Mesendoderm (in vitro differentiated cells): ENCODE results near the gene BTBD3. TPM values are rescaled to one million over a fixed set of nuclear protein-coding genes. Genes with fewer than 3 reads are reported as not detected.
A peak's percentile ranks its signal among the peaks of the same experiment; 100 is the strongest.

Experiments used
- DNase-seq: peaks from one replicate; pipeline ENCODE4 v3.0.0; 2013
- H2AK5ac ChIP-seq: 2 replicates; pipeline ENCODE4 v1.6.1; 2013; ENCODE audit warnings: low read length, inconsistent platforms
- H2BK120ac ChIP-seq: 2 replicates; pipeline ENCODE4 v1.6.1; 2013; ENCODE audit warnings: low read depth, mild to moderate bottlenecking, low read length, moderate library complexity, mixed read lengths
- H2BK15ac ChIP-seq: replicated peaks from 2 replicates; pipeline ENCODE4 v1.6.1; 2013; ENCODE audit warnings: low read depth, mild to moderate bottlenecking, moderate library complexity
- H2BK5ac ChIP-seq: 2 replicates; pipeline ENCODE4 v1.6.1; 2013; ENCODE audit warnings: low read length, inconsistent platforms
- H3K18ac ChIP-seq: 2 replicates; pipeline ENCODE4 v1.6.1; 2013; ENCODE audit warnings: mild to moderate bottlenecking, low read length, mixed read lengths
- H3K23ac ChIP-seq: one replicate; pipeline ENCODE4 v1.6.1; 2013; ENCODE audit warnings: low read length
- H3K27ac ChIP-seq: 2 replicates; pipeline ENCODE4 v1.5.1; 2013; ENCODE audit warnings: low read depth, mild to moderate bottlenecking, inconsistent platforms, low read length, moderate library complexity
- H3K27me3 ChIP-seq: 2 replicates; pipeline ENCODE4 v1.6.1; 2013; ENCODE audit warnings: low read length, control low read depth, mild to moderate bottlenecking, inconsistent platforms; ENCODE audit not compliant: insufficient read depth, poor library complexity
- H3K36me3 ChIP-seq: 2 replicates; pipeline ENCODE4 v1.6.1; 2013; ENCODE audit warnings: low read length, inconsistent platforms; ENCODE audit not compliant: control insufficient read depth, insufficient read depth
- H3K4ac ChIP-seq: one replicate; pipeline ENCODE4 v1.6.1; 2013; ENCODE audit warnings: low read depth, mild to moderate bottlenecking, low read length, moderate library complexity
- H3K4me1 ChIP-seq: 2 replicates; pipeline ENCODE4 v1.6.1; 2013; ENCODE audit warnings: low read depth, low read length, inconsistent platforms; ENCODE audit not compliant: control insufficient read depth
- H3K4me2 ChIP-seq: 2 replicates; pipeline ENCODE4 v1.6.1; 2013; ENCODE audit warnings: low read length
- H3K4me3 ChIP-seq: 2 replicates; pipeline ENCODE4 v1.5.1; 2013; ENCODE audit warnings: mild to moderate bottlenecking, low read length
- H3K56ac ChIP-seq: one replicate; pipeline ENCODE4 v1.6.1; 2013; ENCODE audit warnings: low read length
- H3K79me1 ChIP-seq: 2 replicates; pipeline ENCODE4 v1.6.1; 2013; ENCODE audit warnings: low read length, inconsistent platforms
- H3K79me2 ChIP-seq: 2 replicates; pipeline ENCODE4 v1.6.1; 2013; ENCODE audit warnings: mild to moderate bottlenecking, low read length; ENCODE audit not compliant: control insufficient read depth, insufficient read depth
- H3K9ac ChIP-seq: 2 replicates; pipeline ENCODE4 v1.6.1; 2013; ENCODE audit warnings: low read length, inconsistent platforms
- H4K5ac ChIP-seq: one replicate; pipeline ENCODE4 v1.6.1; 2013; ENCODE audit warnings: low read length
- H4K8ac ChIP-seq: one replicate; pipeline ENCODE4 v1.6.1; 2013; ENCODE audit warnings: low read depth, mild to moderate bottlenecking, control low read depth, low read length, moderate library complexity
- WGBS: extraction: QIAGEN DNeasy Blood & Tissue Kit; methylation state at CpG from one replicate; pipeline ENCODE4 v1.1.7; 2013; ENCODE audit warnings: low lambda C conversion rate, missing lambda C conversion rate; ENCODE audit not compliant: insufficient coverage; ENCODE audit errors: extremely low coverage; 5-methylcytosine and 5-hydroxymethylcytosine counted together
- polyA plus RNA-seq, 2 experiments: library from polyadenylated mRNA; stranded (reverse); fragments of 200-250 nt; gene quantifications; one replicate each; pipeline ENCODE4 v1.2.3, GENCODE V29; 2013

The BTBD3 gene
- polyA plus RNA-seq (2013, experiment 1 of 2) = 17.8 TPM
- polyA plus RNA-seq (2013, experiment 2 of 2) = 18.1 TPM

DNA sequence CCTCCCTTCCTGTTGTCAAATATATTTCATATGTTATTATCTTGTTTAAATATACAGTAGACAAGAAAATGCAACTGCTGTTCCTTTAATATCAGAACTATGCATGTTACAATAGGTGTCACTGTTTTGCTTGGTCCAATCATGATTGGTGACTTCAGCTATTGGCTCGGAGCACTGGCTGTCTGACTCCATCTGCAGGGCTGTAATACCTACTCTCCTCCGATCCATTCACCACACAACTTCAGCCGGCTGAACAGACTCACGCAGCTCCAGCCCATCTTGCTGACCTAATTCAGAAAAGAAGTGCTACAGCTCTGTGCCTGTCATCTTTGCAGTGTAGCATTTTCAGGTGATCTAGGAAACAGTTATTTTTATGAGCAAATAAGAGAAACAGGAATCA, at the start of gene BTBD3:
TSS of gene BTBD3 (plus strand) at position 231 of the 400 bp plus-strand sequence. CDS start 383 bp downstream, outside the sequence.
- H2BK15ac ChIP-seq = no peak within 1 kb of the TSS
- no peak for DNase-seq
- no peak within 1 kb of the TSS for H2BK5ac ChIP-seq
- H3K27me3 ChIP-seq = no peaks in the 10 kb centered on the region
- no peak within 1 kb of the TSS for H4K5ac ChIP-seq
- H3K18ac ChIP-seq = no peak within 1 kb of the TSS
- H3K4me2 ChIP-seq = no peak within 1 kb of the TSS
- peaks cover 6% of the 10 kb centered on the region for H3K79me1 ChIP-seq
- H3K4ac ChIP-seq = no peak within 1 kb of the TSS
- H3K23ac ChIP-seq = no peak within 1 kb of the TSS
- H2BK120ac ChIP-seq = no peak within 1 kb of the TSS
- WGBS = no CpG with 5 or more reads among the region's 4 CpGs
- no peak within 1 kb of the TSS for H3K9ac ChIP-seq
- H3K27ac ChIP-seq = no peak within 1 kb of the TSS
- no peak within 1 kb of the TSS for H2AK5ac ChIP-seq
- H3K4me1 ChIP-seq = no peaks in the 10 kb centered on the region
- no peak within 1 kb of the TSS for H4K8ac ChIP-seq
- H3K79me2 ChIP-seq = peaks cover 8% of the 10 kb centered on the region
- H3K4me3 ChIP-seq = no peak within 1 kb of the TSS
- H3K56ac ChIP-seq = no peak within 1 kb of the TSS
- no peaks in the 10 kb centered on the region for H3K36me3 ChIP-seq

DNA sequence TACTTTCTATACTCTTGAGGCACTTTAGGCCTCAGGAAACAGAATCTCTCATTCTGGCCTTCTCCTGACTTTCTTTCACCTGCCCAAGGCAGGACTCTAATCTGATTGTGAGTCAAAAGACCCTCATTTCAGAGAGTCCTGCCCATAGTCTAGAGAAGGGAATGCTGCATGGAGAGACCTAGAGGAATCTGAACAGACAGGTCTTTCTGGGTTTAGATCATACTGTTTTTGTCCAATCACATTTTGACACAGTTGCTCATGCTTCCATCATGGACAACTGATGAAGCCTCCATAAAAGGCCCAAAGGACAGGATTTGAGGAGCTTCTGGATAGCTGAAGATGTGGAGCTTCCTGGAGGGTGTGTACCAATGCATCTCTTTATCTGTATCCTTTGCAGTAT, 48.1 kb upstream of the BTBD3 start:
- no peaks in the 10 kb centered on the region for H3K79me2 ChIP-seq
- H2AK5ac ChIP-seq = no peak overlapping the region
- no peak overlapping the region for H3K27ac ChIP-seq
- H3K4me2 ChIP-seq = no peak overlapping the region
- H3K36me3 ChIP-seq = no peaks in the 10 kb centered on the region
- H2BK120ac ChIP-seq = no peak overlapping the region
- H3K27me3 ChIP-seq = no peaks in the 10 kb centered on the region
- no peak overlapping the region for H4K8ac ChIP-seq
- H2BK15ac ChIP-seq = no peak overlapping the region
- H3K4ac ChIP-seq = no peak overlapping the region
- no peak overlapping the region for H3K23ac ChIP-seq
- H3K18ac ChIP-seq = no peak overlapping the region
- H3K4me3 ChIP-seq = no peak overlapping the region
- no peak for DNase-seq
- no peaks in the 10 kb centered on the region for H3K79me1 ChIP-seq
- no peak overlapping the region for H3K56ac ChIP-seq
- H3K4me1 ChIP-seq = no peaks in the 10 kb centered on the region
- H3K9ac ChIP-seq = no peak overlapping the region
- no peak overlapping the region for H2BK5ac ChIP-seq
- no peak overlapping the region for H4K5ac ChIP-seq

DNA sequence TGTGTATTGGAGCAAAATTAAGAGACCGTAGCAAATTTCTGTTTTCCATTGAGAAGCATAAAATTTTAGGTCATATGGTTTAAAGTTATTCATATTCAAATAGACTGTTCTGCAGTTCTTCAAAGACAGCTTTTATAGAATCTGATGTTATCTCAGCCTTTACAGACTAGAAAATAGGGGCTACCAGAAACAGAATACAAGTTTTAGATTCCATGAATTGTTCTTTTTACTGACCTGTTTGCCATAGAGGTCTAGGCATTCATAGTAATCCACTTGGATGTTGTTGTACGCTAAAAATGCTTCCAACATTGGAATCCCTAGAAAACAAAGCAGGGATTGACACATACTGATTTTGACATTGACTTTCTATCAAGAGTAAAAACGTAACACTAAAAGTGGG, 47.3 kb upstream of the BTBD3 start:
- Histone ChIP-seq H3K27ac (no peak overlapping the region), H2AK5ac (no peak overlapping the region), H3K4me1 (no peaks in the 10 kb centered on the region), H4K5ac (no peak overlapping the region), H3K36me3 (no peaks in the 10 kb centered on the region), H3K9ac (no peak overlapping the region), H3K56ac (no peak overlapping the region), H3K4ac (no peak overlapping the region), H3K4me3 (no peak overlapping the region), H4K8ac (no peak overlapping the region), H2BK5ac (no peak overlapping the region), H3K23ac (no peak overlapping the region), H3K18ac (no peak overlapping the region), H3K27me3 (no peaks in the 10 kb centered on the region), H3K79me1 (no peaks in the 10 kb centered on the region), H3K79me2 (no peaks in the 10 kb centered on the region), H2BK120ac (no peak overlapping the region), H3K4me2 (no peak overlapping the region), H2BK15ac (no peak overlapping the region)
- no peak for DNase-seq
- no CpG with 5 or more reads among the region's 3 CpGs for WGBS

DNA sequence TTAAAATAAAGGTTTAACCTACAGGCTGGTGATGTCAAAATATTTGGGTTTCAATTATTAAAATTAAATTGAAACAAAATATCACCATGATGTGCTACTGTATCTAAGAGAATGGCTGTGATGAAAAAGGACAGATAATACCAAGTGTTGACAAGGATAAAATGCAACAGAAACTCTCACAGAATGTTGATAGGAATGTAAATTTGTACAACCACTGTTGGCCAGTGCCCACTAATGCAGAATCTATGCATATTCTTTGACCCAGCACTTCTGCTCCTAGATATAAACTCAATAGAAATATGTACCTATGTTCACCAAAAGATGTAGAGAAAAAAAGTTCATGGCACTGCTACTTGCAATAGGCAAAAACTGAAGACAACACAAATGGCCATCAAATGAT, 41.1 kb upstream of the BTBD3 start:
- H3K27me3 ChIP-seq = no peaks in the 10 kb centered on the region
- no peak overlapping the region for H3K4me2 ChIP-seq
- no peak overlapping the region for H3K4ac ChIP-seq
- no peak overlapping the region for H2BK120ac ChIP-seq
- no peaks in the 10 kb centered on the region for H3K4me1 ChIP-seq
- H3K79me2 ChIP-seq = no peaks in the 10 kb centered on the region
- H3K23ac ChIP-seq = no peak overlapping the region
- no peak overlapping the region for H4K5ac ChIP-seq
- H3K4me3 ChIP-seq = no peak overlapping the region
- no peak overlapping the region for H4K8ac ChIP-seq
- no peaks in the 10 kb centered on the region for H3K79me1 ChIP-seq
- H3K18ac ChIP-seq = no peak overlapping the region
- H2AK5ac ChIP-seq = no peak overlapping the region
- no peak overlapping the region for H2BK5ac ChIP-seq
- H3K56ac ChIP-seq = no peak overlapping the region
- no peak overlapping the region for H3K9ac ChIP-seq
- DNase-seq = no peak
- H3K36me3 ChIP-seq = no peaks in the 10 kb centered on the region
- H3K27ac ChIP-seq = no peak overlapping the region
- H2BK15ac ChIP-seq = no peak overlapping the region

DNA sequence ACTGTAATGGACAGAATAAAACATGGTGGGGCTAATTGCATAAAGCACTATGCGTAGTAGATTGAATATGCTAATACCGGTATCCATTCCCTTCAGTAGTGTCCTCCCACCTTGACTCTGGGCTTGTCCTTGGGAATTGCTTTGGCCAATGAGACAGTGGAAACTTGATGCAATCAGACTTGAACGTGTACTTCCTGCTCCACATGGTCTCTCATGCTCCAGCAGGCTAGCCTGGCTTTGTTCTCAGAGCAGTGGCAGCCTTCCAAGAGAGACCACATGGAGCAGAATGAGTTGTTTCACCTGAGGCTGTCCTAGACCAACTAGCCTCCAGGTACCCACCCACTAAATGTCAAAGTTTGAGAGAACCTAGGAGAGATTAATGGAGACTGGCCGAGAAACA, 37.0 kb upstream of the BTBD3 start:
- no peak overlapping the region for H4K5ac ChIP-seq
- WGBS = no CpG with 5 or more reads among the region's 4 CpGs
- no peak overlapping the region for H4K8ac ChIP-seq
- no peak overlapping the region for H2BK15ac ChIP-seq
- no peak overlapping the region for H3K9ac ChIP-seq
- H3K56ac ChIP-seq = no peak overlapping the region
- no peak overlapping the region for H2AK5ac ChIP-seq
- no peaks in the 10 kb centered on the region for H3K36me3 ChIP-seq
- H3K23ac ChIP-seq = no peak overlapping the region
- no peak overlapping the region for H3K18ac ChIP-seq
- H3K27ac ChIP-seq = no peak overlapping the region
- H3K4ac ChIP-seq = no peak overlapping the region
- peak; percentile 14 for DNase-seq
- no peaks in the 10 kb centered on the region for H3K79me2 ChIP-seq
- no peak overlapping the region for H2BK120ac ChIP-seq
- no peak overlapping the region for H2BK5ac ChIP-seq
- H3K4me3 ChIP-seq = no peak overlapping the region
- H3K4me2 ChIP-seq = no peak overlapping the region
- H3K27me3 ChIP-seq = no peaks in the 10 kb centered on the region
- H3K4me1 ChIP-seq = no peaks in the 10 kb centered on the region
- no peaks in the 10 kb centered on the region for H3K79me1 ChIP-seq

DNA sequence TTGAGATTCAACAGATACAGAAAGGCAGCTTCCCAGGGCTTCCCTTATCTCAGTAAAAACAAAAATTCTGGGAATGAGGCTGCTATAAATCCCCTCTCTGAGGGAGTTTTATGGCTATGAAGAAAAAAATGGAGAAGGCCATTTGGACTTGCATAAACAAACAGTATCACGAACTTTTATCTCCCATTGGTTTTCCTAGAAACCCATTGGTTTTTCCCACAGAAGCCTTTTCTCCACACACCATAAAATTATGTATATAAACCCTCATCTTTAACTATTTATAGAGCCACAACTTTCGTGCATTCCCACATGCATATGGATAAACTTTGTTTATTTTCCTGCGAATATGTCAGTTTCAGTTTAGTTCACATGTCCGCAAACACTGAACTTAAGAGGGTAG, 36.2 kb upstream of the BTBD3 start:
- H2BK15ac ChIP-seq = no peak overlapping the region
- H3K79me2 ChIP-seq = no peaks in the 10 kb centered on the region
- H3K27ac ChIP-seq = no peak overlapping the region
- DNase-seq = no peak
- no peak overlapping the region for H3K4ac ChIP-seq
- no peaks in the 10 kb centered on the region for H3K79me1 ChIP-seq
- no peaks in the 10 kb centered on the region for H3K36me3 ChIP-seq
- no peak overlapping the region for H4K8ac ChIP-seq
- H3K27me3 ChIP-seq = no peaks in the 10 kb centered on the region
- no peak overlapping the region for H3K9ac ChIP-seq
- no peak overlapping the region for H3K56ac ChIP-seq
- no peaks in the 10 kb centered on the region for H3K4me1 ChIP-seq
- H3K4me2 ChIP-seq = no peak overlapping the region
- no peak overlapping the region for H3K23ac ChIP-seq
- no peak overlapping the region for H2BK5ac ChIP-seq
- H2AK5ac ChIP-seq = no peak overlapping the region
- no peak overlapping the region for H4K5ac ChIP-seq
- H3K18ac ChIP-seq = no peak overlapping the region
- H3K4me3 ChIP-seq = no peak overlapping the region
- no CpG with 5 or more reads among the region's 4 CpGs for WGBS
- H2BK120ac ChIP-seq = no peak overlapping the region
